ENCODE measurements around the gene FGF1. TPM values are rescaled to one million over a fixed set of nuclear protein-coding genes. Genes with fewer than 3 reads are reported as not detected.

Gene FGF1
- total and polyA plus RNA-seq, 2 donors (not counting 3 experiments of a cell fraction or from before 2014, with no cell fraction given), result not detected

- peak overlapping the region; percentile 11 for H2AFZ ChIP-seq (ENCODE audit: low read depth, low read length)
- no peak overlapping the region for H3K27ac ChIP-seq (ENCODE audit: insufficient read depth, low read depth, low read length)
- DNase-seq (ENCODE audit: low read depth, low spot score), result peak; percentile 81
- H3K4me3 ChIP-seq (replicated peaks in 1 of 3; ENCODE audit: insufficient read depth in 1 of 3, low read depth in 1 of 3, low read length in 3 of 3), result no peak overlapping the region
- no peaks in the 10 kb centered on the region for H3K9me3 ChIP-seq (replicated peaks; ENCODE audit: control insufficient read depth, insufficient read depth, low read length)
- H3K79me2 ChIP-seq (ENCODE audit: control insufficient read depth, insufficient read depth, low read length), result no peaks in the 10 kb centered on the region
- H3K27me3 ChIP-seq (ENCODE audit: control insufficient read depth in 2 of 2, insufficient read depth in 2 of 2, low read length in 2 of 2), result no peaks in the 10 kb centered on the region
- dilution Hi-C loops (cut with MboI; ENCODE audit: extremely low pct_ligation_motif_present, low sequenced_read_pairs) (no loop called here), intact Hi-C loops (cut with micrococcal nuclease) (no loop called here)
- TF ChIP-seq FOS (IDR thresholded peaks at IDR 0.05; ENCODE audit: borderline replicate concordance, insufficient read depth, low read length) (peak; percentile 88), EZH2 (IDR thresholded peaks at IDR 0.05; ENCODE audit: borderline replicate concordance, low read depth, low read length, severe bottlenecking) (no peak), GATA2 (IDR thresholded peaks at IDR 0.05; ENCODE audit: insufficient read depth, insufficient read length, low read depth, low read length) (peak; percentile 17), JUN (IDR thresholded peaks at IDR 0.05; ENCODE audit: borderline replicate concordance, insufficient read depth, insufficient read length, low read depth) (peak; percentile 58)
- peaks cover 26% of the 10 kb centered on the region for H3K4me1 ChIP-seq (ENCODE audit: control insufficient read depth, extremely low read depth, insufficient read depth, low read length)
- H3K9ac ChIP-seq (replicated peaks; ENCODE audit: extremely low read depth, insufficient read depth, low read length), result no peak overlapping the region
- peak; percentile 74 for FAIRE-seq
- no peaks in the 10 kb centered on the region for H3K9me1 ChIP-seq (replicated peaks; ENCODE audit: control insufficient read depth, extremely low read depth, insufficient read depth, low read length)
- H3K36me3 ChIP-seq (ENCODE audit: control insufficient read depth in 2 of 2, extremely low read depth in 1 of 2, insufficient read depth in 2 of 2, low read length in 2 of 2), result no peaks in the 10 kb centered on the region
- H3K4me2 ChIP-seq (ENCODE audit: insufficient read depth, low read length), result peak overlapping the region; percentile 19
- BruUV-seq (replicated peaks), result no TSS peak
- H4K20me1 ChIP-seq (replicated peaks; ENCODE audit: control insufficient read depth, extremely low read depth, insufficient read depth, low read length), result no peaks in the 10 kb centered on the region
- POLR2A ChIA-PET, result no interaction called here
- CTCF ChIA-PET, result interaction anchor here (0.7 to 3.2 kb wide), 8 partner anchors 8 to 120 kb away, joined by 3 to 18 read pairs (median 4); no protein-coding TSS in a partner anchor
These were observed 88.1 kb downstream of the FGF1 start for GRCh38 chr5:142597546-142598337.

DNA sequence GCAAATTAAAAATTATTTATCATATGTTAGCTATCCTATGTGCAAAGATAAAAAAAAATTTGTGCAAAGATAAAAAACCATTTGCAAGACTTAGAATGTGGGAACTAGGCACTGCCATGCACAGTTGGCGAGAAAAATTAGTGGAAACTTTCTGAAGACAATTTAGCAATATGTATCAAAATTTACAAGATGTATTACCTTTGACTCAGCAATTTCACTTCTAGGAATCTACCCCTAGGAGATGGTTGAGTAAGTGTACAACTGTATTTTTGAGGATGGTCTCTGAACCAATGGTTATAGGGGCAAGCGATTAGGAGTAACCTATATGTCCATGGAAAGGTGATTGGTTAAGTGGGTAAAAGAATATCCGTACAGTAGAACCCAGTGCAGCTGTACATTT lies 88.9 kb downstream of the FGF1 start:
- ChIA-PET CTCF (interaction anchor here (1.4 kb wide), 2 partner anchors 102 to 116 kb away, joined by 3 to 10 read pairs; no protein-coding TSS in a partner anchor), POLR2A (no interaction called here)
- TF ChIP-seq POLR2AphosphoS5 (IDR thresholded peaks at IDR 0.05; ENCODE audit: insufficient read depth, low read depth, low read length) (no peak), POLR2A (IDR thresholded peaks at IDR 0.05; ENCODE audit: low read depth, low read length) (no peak), EZH2 (IDR thresholded peaks at IDR 0.05; ENCODE audit: borderline replicate concordance, low read depth, low read length, severe bottlenecking) (no peak), FOS (IDR thresholded peaks at IDR 0.05; ENCODE audit: borderline replicate concordance, insufficient read depth, low read length) (no peak), JUN (IDR thresholded peaks at IDR 0.05; ENCODE audit: borderline replicate concordance, insufficient read depth, insufficient read length, low read depth) (no peak), MYC (IDR thresholded peaks at IDR 0.05; ENCODE audit: low read depth, low read length) (no peak), MAX (IDR thresholded peaks at IDR 0.05; ENCODE audit: insufficient read depth, insufficient read length) (no peak), GATA2 (IDR thresholded peaks at IDR 0.05; ENCODE audit: insufficient read depth, insufficient read length, low read depth, low read length) (no peak)
- TF ChIP-seq, protein P1, sequence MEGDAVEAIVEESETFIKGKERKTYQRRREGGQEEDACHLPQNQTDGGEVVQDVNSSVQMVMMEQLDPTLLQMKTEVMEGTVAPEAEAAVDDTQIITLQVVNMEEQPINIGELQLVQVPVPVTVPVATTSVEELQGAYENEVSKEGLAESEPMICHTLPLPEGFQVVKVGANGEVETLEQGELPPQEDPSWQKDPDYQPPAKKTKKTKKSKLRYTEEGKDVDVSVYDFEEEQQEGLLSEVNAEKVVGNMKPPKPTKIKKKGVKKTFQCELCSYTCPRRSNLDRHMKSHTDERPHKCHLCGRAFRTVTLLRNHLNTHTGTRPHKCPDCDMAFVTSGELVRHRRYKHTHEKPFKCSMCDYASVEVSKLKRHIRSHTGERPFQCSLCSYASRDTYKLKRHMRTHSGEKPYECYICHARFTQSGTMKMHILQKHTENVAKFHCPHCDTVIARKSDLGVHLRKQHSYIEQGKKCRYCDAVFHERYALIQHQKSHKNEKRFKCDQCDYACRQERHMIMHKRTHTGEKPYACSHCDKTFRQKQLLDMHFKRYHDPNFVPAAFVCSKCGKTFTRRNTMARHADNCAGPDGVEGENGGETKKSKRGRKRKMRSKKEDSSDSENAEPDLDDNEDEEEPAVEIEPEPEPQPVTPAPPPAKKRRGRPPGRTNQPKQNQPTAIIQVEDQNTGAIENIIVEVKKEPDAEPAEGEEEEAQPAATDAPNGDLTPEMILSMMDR (IDR thresholded peaks at IDR 0.05; ENCODE audit: extremely low read depth in 1 of 2, insufficient read depth in 1 of 2, low read depth in 1 of 2, low read length in 2 of 2), result no peak
- no peak overlapping the region for H3K4me3 ChIP-seq (replicated peaks in 1 of 3; ENCODE audit: insufficient read depth in 1 of 3, low read depth in 1 of 3, low read length in 3 of 3)
- peaks cover 24% of the 10 kb centered on the region for H3K4me1 ChIP-seq (ENCODE audit: control insufficient read depth, extremely low read depth, insufficient read depth, low read length)
- dilution Hi-C loops (cut with MboI; ENCODE audit: extremely low pct_ligation_motif_present, low sequenced_read_pairs), result no loop called here
- no peak overlapping the region for H3K27ac ChIP-seq (ENCODE audit: insufficient read depth, low read depth, low read length)
- no peak overlapping the region for H3K4me2 ChIP-seq (ENCODE audit: insufficient read depth, low read length)
- FAIRE-seq (no peak), DNase-seq (ENCODE audit: low read depth, low spot score) (no peak)
- no peaks in the 10 kb centered on the region for H3K79me2 ChIP-seq (ENCODE audit: control insufficient read depth, insufficient read depth, low read length)
- intact Hi-C loops (cut with micrococcal nuclease), result no loop called here
- no peaks in the 10 kb centered on the region for H3K9me3 ChIP-seq (replicated peaks; ENCODE audit: control insufficient read depth, insufficient read depth, low read length)
- H2AFZ ChIP-seq (ENCODE audit: low read depth, low read length), result no peak overlapping the region
- H4K20me1 ChIP-seq (replicated peaks; ENCODE audit: control insufficient read depth, extremely low read depth, insufficient read depth, low read length), result no peaks in the 10 kb centered on the region
- H3K36me3 ChIP-seq (ENCODE audit: control insufficient read depth in 2 of 2, extremely low read depth in 1 of 2, insufficient read depth in 2 of 2, low read length in 2 of 2), result no peaks in the 10 kb centered on the region
- BruUV-seq (replicated peaks), result no TSS peak
- H3K27me3 ChIP-seq (ENCODE audit: control insufficient read depth in 2 of 2, insufficient read depth in 2 of 2, low read length in 2 of 2), result peaks cover 1 to 5% of the 10 kb centered on the region in 2 experiments
- H3K9ac ChIP-seq (replicated peaks; ENCODE audit: extremely low read depth, insufficient read depth, low read length), result no peak overlapping the region
- H3K9me1 ChIP-seq (replicated peaks; ENCODE audit: control insufficient read depth, extremely low read depth, insufficient read depth, low read length), result no peaks in the 10 kb centered on the region

All from endothelial cell of umbilical vein (primary cell).